Keratinocyte (primary cell): ENCODE results near the gene MAPRE3.

Experiments
- EZH2 ChIP-seq: IDR thresholded peaks from one replicate; pipeline ENCODE4 v1.6.1; 2012; ENCODE audit warnings: inconsistent platforms, mild to moderate bottlenecking, low read length, moderate library complexity
- TF ChIP-seq, protein P1 (sequence below), 3 experiments: IDR thresholded peaks in 1 of 3; conservative IDR thresholded peaks in 1 of 3; optimal IDR thresholded peaks in 1 of 3; 2 replicates in 2 of 3; 3 replicates in 1 of 3; pipeline versions ENCODE3 to v1.5.1; 2011; ENCODE audit warnings: low read length in 3 of 3, mild to moderate bottlenecking in 3 of 3, moderate library complexity in 2 of 3, control low read depth in 1 of 3, inconsistent platforms in 1 of 3; ENCODE audit not compliant: insufficient read depth in 2 of 3; ENCODE audit errors: extremely low read depth in 1 of 3

DNA sequence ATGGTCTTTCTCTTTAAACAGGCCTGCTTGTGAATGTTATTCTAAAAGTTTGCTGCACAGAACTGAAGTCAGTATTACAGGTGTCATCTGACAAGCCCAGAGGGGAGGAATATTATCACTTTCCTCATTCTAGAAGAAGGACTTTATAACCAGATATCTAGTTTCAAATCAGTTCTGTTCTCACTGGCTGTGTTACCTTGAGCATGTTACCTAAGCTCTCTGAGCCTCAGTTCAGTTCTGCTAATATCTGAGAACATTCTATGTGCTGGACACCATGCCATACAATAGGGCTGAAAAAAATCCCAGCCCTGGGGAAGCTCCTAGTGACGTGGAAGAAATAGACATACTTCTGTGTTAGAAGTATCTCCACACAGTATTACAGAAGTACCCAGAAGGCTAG, 27.9 kb downstream of the MAPRE3 start:
- TF ChIP-seq, protein P1, sequence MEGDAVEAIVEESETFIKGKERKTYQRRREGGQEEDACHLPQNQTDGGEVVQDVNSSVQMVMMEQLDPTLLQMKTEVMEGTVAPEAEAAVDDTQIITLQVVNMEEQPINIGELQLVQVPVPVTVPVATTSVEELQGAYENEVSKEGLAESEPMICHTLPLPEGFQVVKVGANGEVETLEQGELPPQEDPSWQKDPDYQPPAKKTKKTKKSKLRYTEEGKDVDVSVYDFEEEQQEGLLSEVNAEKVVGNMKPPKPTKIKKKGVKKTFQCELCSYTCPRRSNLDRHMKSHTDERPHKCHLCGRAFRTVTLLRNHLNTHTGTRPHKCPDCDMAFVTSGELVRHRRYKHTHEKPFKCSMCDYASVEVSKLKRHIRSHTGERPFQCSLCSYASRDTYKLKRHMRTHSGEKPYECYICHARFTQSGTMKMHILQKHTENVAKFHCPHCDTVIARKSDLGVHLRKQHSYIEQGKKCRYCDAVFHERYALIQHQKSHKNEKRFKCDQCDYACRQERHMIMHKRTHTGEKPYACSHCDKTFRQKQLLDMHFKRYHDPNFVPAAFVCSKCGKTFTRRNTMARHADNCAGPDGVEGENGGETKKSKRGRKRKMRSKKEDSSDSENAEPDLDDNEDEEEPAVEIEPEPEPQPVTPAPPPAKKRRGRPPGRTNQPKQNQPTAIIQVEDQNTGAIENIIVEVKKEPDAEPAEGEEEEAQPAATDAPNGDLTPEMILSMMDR (optimal IDR thresholded peaks at IDR 0.05 in 1 of 3, IDR thresholded peaks at IDR 0.05 in 1 of 3, conservative IDR thresholded peaks at IDR 0.05 in 1 of 3; ENCODE audit: extremely low read depth in 1 of 3, insufficient read depth in 2 of 3, low read length in 3 of 3), result no peak
- TF ChIP-seq EZH2, result no peak
